CD4-positive, alpha-beta T cell treated with Interleukin-1 beta for 1 hour (primary cell): ENCODE data around the gene TMEM258.

Source experiments
- DNase-seq, 2 donors: peaks; one replicate each; pipeline ENCODE4 v3.0.0-alpha.2; 2020 to 2022

Gene TMEM258

DNA sequence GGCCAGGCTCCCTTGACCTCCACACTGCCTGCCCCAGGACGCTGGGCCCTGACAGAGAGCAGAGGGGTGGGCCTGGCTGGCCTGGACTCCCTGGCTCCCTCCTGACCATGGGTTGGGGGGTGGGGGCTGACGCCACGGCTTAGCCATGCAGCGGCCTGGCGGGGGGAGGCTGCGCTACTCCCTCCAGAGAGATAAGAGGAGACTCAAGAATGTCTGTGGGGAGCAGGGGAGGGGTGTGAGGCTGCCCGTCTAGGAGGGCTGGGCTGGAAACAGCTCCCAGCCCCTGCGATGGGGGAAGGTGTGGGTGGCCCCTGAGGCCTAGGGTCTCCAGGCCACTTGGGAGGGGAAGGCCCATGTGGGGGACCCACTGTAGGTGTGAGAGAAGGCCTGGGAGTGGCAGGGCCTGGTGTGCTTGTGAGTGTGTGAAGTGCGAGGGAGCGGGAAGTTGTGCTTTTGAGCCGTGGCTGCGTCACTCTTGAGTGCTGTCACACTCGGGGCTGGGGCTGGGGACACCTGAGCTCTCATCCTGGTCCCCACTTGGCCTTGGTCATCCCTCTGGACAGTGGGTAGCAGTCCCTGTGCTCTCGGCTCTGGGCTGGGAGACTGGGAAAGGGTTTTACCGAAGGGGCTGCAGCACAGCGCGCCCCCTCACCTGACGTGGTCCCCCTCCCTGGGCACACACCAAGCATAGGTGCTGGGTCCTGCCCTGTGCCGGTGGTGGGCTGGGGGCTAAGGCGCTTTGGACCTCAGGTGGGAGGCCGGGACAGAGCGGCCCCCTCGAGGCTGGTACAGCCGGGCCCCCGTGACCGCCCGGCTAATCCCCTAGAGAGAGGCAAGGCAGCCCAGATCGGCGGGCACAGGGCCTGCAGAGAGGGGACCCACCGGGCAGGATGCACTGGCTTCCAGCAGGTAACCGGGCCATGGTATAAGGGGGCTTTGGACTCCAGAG is 37.6 kb downstream of the TMEM258 start:
- no peak for DNase-seq

DNA sequence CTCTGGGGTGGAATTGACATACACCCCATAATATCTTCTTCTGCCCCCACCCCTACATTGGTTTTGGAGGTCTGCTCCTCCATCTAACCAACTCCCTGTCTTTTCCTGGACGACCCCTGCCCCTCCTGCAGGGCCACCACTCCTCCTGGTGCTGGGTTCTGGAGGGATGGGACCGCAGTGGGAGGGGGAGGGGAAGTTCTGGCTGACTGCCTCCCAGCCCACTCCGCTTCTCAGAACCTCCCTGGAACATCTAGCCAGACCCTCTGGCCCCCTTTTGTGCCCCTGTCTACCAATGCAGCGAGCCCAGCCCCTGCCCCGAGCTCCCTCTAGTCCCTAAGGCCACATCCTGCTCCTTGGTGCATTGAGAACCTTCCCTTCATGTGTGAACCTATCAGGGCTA is 38.7 kb downstream of the TMEM258 start:
- DNase-seq: no peak

DNA sequence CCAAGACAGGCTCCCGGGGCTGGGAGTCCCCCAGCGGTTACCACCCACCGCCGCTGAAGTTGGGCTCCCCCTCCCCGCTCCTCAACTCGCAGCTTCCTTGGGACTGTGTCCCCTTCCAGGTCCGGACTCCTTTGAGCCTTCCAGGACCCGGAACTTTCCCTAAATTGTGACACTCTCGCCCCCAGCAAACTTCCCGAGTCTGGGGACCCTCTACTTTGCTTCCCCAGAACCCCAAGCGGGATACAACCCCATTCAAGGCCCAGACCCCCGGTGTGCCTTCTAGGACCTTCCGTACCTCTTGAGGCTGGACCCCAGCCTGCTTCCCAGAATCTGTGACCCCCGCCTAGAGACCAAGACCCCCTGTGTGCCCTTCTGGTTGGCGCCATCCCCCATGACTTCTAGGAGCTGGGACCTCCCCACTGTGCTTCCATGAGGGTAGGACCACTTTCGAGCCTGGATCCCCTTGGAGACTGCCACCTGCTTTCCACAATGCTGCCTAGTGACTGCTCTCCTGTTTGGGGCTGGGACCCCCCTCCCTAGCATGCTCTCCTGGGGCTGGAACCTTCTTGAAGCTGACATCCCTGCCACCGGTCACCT is 39.4 kb downstream of the TMEM258 start:
- no peak for DNase-seq

DNA sequence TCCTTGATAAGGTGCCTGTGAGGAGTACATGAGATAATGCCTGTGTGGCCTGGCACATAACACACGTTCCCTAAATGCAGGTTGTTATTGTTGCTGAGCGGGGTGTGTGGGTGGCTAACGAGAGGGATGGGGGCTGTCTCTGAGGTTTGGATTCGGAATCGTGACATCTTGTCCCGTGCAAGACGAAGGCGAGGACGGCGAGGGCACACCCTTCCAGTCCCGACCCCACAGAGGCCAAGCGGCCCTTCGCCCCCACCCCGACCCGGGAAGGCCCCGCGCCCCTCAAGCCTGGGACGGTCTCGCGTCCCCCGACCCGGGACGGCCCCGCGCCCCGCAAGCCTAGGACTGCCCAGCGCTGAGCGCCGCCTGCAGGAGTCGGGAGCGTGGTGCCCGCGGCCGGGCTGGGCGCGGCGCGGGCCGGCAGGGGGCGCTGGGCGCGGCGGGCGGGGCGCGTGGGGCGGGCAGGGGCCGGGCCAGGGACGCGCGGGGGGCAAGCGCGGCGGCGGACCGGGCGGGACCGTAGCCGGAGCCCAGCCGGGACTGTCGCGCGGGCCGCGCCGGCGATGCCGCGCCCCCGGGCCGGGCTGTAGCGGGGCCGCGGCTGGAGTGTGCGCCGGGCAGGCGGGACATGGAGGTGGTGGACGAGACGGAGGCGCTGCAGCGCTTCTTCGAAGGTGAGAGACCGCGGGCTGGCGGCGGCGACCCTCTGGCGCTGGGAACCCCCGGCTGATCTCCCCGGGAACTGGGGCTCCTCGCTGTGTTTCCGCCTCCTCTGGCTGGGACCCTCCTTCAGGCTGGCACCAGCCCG is 40.1 kb downstream of the TMEM258 start, which contains the start of gene MYRF:
TSS of gene MYRF (plus strand) at position 520 of the 808 bp plus-strand sequence. CDS start at position 629, 109 bp downstream.
- peak; percentile 55 to 65 for DNase-seq

DNA sequence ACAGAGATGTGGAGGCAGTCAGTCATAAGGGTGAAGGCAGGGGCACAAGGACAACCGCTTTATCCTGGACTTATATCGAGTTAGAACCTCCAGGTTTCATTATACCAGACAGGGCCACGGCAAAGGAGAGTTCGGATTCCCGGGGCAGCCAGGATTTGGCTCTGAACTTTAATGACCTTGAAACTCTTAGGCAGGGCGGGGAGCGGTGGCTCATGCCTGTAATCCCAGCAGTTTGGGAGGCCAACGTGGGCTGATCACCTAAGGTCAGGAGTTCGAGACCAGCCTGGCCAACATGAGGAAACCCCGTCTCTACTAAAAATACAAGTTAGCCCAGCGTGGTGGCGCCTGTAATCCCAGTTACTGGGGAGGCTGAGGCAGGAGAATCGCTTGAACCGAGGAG is 41.0 kb downstream of the TMEM258 start:
- DNase-seq: no peak

DNA sequence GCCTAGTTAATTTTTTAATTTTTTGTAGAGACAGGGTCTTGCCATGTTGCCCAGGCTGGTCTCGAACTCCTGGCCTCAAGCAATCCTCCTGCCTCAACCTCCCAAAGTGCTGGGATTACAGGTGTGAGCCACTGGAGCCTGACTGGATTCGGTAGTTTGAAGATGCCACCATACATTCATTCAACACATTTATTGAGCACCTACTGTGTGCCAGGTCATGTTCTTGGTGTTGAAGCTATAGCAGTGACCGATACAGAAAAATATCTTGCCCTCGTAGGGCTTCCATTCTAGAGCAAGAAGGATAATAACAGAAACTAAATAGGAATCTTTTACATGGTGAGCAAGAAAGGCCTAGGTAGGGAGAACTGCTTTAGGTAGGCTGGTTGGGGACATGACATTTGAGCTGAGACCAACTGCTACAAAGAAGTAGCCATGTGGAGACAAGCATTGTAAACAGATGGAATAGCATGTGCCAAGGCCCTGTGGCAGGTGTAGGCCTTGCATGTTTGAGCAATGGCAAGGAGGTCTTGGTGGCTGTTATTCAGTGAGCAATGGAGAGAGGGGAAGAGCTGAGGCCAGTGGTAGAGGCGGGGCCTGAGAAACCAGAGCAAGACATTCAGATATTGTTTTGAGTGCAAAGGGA is 41.6 kb downstream of the TMEM258 start:
- DNase-seq: no peak

DNA sequence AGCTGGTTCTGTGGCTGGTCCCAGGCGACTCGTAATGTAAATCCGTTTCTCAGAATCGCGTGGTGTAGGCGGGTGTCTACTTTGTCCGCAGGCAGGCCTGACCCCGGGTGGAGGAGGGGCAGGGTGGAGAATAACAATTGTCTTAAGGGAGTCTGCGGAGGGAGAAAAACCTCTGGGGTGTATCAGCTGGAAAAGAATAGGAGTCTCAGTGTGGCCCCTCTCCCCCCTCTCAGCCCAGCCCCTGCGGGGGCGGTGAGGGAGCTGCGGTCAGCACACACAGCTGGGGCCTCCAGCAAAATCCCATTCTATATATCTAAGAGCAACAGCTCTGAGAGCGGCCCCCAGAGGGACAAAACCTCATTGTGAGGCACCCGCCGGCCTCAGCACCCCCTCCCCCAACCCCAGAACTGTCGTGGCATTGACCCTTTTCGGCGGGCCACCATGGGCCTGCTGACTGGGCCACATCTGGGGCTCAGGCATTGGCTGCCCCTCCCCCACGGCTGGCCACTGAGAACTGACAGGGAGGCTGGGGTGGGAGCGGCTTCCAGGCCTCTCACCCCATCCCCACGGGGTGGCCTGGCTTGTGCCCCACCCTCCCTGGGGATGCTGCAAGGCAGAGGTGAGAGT is 42.7 kb downstream of the TMEM258 start:
- no peak for DNase-seq

DNA sequence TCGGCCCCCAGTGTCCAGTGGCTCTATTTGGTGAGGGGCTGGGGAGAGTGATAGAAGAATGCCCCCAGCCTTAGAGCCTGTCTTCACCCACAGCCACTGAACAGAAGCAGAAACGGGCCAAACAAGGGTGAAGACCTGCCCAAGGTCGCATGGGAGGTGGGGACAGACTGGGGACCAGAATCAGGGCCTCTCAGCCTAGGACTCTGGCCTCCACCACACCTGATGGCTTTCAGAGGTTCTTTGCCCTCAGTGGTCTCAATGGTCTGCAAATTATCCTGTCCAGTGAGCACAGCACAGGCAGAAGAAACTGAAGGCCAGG is 44.5 kb downstream of the TMEM258 start:
- DNase-seq: no peak

DNA sequence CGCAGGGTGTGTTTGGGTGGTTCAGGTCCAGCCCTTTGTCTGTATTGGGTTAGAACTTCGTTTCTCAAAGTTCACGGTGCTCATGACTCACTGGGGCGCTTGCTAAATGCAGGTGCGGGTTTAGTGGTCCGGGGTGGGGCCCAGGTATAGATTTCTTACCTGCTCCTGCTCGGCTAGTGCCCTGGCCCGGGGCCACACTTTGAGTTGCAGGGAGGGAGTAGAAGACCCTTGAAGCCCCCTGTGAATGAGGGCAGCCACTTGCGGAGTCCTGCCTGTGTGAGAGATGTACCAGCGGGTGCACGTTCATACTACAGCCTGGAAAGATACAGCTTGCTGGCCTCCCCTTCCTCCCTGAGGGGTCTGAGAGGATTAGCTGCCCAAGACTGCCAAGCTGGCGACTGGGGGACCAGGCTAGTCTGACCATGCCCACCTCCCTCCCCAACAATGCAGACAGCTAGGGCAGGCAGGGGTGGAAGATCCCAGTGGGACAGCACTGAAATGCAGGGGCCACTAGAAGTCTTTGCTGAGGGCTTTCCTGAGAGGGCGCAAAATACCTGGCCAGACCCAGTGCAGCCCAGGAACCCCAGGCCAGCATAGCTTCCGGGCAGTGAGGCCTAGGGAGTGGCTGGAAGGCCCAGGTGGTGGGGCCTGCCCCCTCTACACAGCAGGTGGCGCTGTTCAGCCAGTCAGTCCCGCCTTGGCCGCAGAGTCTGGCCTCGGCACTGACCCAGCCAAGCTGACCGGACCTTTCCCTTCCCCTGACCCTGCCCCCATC is 45.0 kb downstream of the TMEM258 start:
- peak; percentile 29 to 46 for DNase-seq

DNA sequence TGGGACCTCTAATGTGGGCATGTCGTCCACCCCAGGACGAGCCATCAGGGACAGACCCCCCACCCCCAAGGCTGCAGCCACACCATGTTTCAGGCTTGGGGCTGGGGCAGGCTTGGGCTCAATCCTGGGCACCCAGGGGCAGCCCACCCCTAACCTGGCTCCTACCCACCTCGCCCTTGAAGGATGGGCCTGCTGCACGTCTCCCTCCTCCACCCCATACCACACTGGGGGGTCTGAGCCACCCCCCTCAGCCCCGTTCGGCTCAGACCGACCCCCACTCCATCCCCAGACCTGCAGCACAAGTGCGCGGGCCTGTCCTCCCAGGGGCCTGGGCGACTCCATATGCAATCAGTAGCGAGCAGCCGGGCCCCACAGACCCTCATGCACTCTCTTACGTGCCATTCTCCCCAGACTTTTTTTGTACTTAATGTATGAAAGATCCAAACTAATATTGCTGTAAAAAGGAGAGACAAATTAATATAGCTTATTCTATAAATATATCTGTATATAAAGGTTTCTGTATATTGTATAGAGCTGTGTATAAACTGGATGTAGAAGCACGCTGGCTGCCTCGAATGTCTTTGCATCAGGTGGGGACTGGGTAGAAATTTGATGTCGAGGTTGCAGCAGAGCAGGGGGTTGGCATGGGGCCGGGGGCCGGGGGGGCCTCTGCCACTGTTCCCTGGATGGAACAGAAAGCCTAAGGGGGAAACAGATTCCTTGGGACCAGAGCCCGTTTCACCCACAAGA is 45.8 kb downstream of the TMEM258 start:
- DNase-seq: no peak

DNA sequence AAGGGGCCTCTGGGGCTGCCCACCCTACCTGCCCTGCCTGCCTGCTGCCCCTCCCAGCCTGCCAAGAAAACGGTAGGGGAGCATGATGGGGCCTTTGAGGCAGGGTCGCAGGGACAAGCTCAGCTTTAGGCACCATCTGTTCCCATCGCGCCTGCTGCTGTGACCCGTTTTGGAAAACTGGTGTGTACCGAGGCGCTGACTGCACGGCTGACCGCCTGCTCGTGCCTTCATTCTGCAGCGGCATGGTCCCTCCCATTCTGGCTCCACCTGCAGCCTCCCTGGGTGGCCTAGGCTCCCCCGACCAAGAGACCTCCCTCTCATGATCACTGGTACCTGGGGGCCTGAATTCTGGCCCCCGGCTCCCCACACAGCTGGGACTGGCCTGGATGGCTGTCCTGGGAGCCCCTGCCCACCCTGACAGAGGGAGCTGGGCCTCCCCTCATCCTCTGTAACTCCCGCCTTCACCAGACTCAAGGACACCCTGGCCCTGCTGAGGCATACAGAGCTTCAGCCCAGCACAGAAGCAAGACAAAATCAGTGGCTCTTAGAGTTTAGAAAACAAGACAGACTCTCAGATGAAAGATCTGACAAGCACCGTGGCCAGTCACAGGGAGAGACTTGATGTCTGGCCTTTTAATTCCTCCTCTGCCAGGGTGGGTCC is 46.5 kb downstream of the TMEM258 start:
- DNase-seq: no peak

DNA sequence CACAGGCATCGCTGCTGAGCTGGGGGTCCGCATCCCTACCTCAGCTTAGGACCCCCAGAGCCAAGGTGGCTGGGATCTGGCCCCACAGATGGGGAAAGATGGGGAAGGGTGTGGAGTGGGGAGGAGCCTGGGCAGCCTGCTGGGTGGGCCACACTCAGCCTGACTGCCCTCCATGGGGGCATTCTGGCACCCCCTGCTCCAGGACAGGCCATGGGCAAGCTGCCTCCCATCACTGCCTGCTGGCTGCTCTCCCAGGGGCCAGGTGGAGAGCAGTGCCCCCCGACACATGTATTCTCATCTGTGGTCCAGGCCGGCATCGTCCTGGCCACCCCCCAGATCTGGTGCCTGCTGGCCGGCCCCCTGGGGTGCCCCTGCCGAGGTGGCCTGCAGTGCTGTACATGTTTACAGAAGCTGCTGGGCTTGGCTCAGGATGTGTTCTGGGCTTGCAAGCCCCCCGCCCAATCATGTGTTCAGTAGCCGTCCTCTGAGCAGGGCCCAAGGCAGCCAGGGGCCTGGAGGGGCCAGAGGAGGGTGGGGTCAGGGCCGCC is 47.7 kb downstream of the TMEM258 start:
- DNase-seq: no peak

DNA sequence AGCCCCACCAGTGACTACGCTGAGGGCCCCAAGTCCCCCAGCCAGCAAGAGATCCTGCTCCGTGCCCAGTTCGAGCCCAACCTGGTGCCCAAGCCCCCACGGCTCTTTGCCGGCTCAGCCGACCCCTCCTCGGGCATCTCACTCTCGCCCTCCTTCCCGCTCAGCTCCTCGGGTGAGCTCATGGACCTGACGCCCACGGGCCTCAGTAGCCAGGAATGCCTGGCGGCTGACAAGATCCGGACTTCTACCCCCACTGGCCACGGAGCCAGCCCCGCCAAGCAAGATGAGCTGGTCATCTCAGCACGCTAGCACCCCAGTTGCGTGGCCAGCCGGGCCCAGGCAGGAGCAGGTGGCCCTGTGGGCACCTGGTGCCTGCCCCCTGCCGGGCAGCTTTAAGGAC is 48.2 kb downstream of the TMEM258 start:
- no peak for DNase-seq

DNA sequence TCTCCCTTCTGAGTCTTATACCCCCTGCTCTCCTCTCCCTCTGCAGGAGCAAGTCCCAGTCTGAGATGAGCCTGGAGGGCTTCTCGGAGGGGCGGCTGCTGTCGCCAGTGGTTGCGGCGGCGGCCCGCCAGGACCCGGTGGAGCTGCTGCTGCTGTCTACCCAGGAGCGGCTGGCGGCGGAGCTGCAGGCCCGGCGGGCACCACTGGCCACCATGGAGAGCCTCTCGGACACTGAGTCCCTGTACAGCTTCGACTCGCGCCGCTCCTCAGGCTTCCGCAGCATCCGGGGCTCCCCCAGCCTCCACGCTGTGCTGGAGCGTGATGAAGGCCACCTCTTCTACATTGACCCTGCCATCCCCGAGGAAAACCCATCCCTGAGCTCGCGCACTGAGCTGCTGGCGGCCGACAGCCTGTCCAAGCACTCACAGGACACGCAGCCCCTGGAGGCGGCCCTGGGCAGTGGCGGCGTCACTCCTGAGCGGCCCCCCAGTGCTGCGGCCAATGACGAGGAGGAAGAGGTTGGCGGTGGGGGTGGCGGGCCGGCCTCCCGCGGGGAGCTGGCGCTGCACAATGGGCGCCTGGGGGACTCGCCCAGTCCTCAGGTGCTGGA is 48.8 kb downstream of the TMEM258 start:
- DNase-seq: no peak

DNA sequence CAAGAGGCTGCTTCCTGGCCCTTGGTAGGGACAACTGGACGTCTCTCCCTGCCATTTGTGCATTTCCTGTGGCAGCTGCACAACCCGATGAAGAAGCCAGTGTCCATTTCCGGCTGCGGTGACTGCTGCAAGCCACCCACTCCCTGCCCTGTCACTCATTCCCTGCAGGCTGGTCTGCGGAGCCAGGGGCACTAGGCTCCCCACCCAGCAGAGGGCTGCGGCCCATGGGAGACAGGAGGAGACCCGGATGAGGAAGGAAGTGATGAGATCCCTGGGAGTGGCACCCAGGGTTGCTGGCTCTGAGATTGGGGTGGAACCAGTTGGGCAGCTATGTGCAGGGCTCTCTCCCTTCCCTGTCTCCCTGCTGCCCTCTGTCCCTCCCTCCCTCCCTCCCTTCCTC is 50.0 kb downstream of the TMEM258 start:
- peak in 1 of 2 donors; percentile 23 for DNase-seq

DNA sequence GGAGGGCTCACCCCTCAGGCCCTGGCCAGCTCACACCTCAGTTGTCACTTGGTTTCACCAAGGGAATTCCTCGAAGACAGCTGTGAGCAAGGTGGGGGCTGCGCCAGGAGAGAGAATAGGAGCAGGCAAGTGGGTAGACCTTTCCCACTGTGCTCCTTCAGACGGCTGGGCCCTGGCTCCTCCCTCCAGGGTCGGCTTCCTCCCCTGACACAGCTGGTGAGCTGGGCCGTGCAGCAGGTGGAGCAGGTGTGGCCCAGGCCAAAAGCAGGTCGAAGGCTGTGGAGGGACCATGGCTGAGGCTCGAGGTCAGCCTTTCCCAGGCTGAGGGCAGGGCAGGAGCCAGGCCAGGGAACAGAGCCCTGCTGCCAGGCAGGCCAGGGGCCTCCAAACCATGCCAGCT is 52.4 kb downstream of the TMEM258 start:
- DNase-seq: no peak

DNA sequence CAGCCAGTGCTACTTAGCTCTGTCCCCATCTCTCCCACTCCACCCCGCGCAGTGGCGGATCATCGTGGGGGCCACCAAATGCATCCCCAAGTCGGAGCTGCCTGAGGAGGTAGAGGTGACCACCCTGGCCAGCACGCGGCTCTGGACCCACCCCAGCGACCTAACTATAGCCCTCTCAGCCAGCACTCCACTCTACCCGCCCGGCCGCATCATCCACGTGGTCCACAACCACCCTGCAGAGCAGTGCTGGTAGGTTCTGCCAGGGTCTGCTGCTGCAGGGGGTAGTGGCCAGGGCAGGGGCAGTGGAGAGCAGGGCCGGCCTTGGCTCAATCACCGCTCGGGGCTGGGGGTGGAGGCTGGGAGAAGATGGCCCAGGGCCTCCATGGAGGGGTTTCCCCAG is 53.0 kb downstream of the TMEM258 start:
- DNase-seq: no peak
